ENCODE measurements around the gene AKIRIN1.

AKIRIN1 gene

DNA sequence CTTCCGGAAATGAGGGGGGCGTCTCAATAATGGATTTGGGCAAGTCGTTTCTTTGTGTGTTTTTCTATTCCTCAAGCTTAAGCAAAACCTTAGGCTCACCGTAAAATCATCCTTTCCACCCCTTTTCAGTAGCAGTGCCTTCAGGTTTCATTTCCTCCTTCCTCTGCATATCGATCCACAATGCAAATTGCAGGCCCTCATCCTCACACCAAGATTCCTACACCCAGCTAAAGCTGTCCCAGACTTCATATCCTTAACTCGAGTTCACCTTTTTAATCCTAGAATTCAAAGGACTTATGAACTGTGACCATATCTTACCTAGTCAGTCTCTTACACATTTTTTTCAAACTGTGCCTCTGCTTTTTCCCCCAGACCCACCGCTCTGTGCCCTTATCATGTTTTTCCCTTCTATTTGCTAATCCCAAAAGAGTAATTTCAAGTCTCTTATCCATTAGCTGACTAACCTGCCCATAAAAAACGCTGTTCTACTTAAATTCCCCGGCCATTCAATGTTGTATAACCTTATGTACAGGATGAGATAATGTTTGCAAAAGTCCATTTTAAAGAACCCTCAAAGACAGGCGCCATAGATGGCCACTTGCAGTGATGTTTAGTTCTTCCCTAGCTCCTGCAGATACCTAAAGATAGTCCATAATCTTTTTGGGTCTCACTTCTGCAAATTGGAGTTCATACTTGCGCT is 1.5 kb downstream of the AKIRIN1 start:
- in situ Hi-C loops (cut with HindIII; ENCODE audit: low sequenced_read_pairs): no loop called here

DNA sequence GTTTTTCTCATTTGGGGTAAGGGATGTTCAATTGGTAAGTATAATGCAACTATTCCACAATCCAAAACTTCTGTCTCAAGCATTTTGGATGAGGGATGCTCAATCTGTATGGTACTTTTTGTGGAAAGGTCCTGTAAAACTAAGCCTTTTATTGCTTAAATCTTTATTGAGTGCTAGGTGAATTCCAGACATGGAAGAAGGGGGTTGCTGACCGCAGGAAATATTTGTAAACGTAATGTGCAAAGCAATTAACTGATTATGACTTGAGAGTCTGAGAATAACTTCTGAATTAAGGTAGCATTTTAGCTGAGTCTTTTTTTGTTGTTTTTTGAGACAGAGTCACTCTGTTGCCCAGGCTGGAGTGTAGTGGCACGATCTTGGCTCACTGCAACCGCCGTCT is 3.1 kb downstream of the AKIRIN1 start:
- in situ Hi-C loops (cut with HindIII; ENCODE audit: low sequenced_read_pairs): no loop called here

- in situ Hi-C loops (cut with HindIII; ENCODE audit: low sequenced_read_pairs): no loop called here
Measured at GRCh38 chr1:38997034-38997900, 6.2 kb downstream of the AKIRIN1 start.

DNA sequence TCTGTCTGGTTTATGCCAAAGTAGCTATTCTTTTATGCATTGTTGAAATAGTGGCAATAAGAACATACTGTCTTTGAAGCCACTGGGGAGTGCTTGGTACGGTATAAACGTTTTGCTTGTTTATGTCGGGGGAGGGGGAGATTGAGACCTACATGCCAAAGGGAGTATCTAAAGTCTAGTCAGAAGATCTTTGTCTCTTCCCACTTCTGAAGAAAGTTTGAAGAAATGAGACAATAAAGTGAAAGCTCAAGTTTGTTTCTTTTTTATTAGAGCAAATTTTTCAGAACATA is 6.8 kb downstream of the AKIRIN1 start:
- in situ Hi-C loops (cut with HindIII; ENCODE audit: low sequenced_read_pairs): no loop called here

DNA sequence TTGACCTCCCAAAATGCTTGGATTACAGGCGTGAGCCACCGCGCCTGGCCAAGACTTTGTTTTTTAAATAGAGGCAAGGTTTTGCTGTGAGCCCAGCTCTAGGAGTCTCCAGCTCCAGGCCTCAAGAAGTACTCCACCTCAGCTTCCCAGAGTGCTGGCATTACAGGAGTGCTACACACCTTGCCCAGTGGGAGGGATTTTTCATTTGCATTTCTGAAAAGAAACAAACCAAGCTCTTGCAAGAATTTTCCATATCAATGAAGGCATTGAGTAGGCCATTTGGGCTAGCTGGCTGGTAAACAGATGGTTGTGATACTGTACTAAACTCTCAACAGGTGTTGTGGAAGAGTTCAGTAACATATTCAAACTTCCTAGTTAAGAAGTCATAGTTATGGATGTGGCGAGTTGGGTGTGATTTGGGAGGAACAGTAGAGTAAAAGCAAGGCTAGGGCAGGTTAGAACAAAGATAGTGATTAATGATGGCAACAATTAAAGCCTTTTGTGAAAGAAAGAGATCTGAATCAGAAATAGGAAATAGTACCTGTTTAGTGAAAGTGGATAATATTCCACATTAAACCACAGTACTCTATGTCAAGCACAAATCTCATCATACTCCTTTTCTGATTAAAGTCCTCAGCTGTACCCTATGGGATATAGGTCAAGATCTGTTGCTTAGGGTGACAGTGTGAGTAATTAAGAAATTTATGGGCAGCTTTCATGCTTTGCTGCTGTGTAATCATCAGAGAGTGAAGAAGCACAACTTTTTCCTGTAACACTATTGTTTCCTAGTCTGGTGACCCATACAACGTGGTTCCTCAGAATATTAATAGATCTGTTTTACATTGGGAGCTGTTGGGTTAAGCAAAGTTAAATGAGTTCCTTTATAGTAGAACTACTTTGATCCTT is 10.7 kb downstream of the AKIRIN1 start:
- in situ Hi-C loops (cut with HindIII; ENCODE audit: low sequenced_read_pairs): loop anchor here (25.0 kb wide), 1 partner anchor 139 kb away; the partner anchor contains the start of genes MYCBP and RRAGC

GRCh38 chr1:39003281-39003680 is 12.2 kb downstream of the AKIRIN1 start:
- in situ Hi-C loops (cut with HindIII; ENCODE audit: low sequenced_read_pairs): loop anchor here (25.0 kb wide), 1 partner anchor 141 kb away; the partner anchor contains the start of genes MYCBP and RRAGC

- in situ Hi-C loops (cut with HindIII; ENCODE audit: low sequenced_read_pairs): loop anchor here (25.0 kb wide), 1 partner anchor 141 kb away; the partner anchor contains the start of genes MYCBP and RRAGC
Measured at GRCh38 chr1:39003794-39004193, 12.7 kb downstream of the AKIRIN1 start.

DNA sequence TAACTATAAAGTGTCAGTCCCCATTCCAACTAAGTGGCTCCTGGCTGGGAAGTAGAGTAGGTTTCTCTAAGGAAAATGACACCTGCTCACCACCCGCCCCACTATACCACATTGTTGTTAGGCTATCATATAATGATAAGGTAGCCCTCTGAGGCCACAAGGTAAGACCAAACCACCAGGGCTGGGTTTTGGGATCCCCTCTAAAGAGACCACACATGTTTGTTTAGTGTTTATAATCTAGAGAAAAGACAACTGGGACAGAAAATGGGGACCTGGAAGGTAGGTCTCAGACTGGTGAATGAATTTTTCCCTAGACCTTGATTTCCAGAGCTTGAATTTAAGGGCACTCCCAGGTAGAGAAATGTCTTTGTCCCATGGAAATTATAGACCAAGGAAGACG is 15.2 kb downstream of the AKIRIN1 start:
- in situ Hi-C loops (cut with HindIII; ENCODE audit: low sequenced_read_pairs): loop anchor here (25.0 kb wide), 1 partner anchor 144 kb away; the partner anchor contains the start of genes MYCBP and RRAGC

DNA sequence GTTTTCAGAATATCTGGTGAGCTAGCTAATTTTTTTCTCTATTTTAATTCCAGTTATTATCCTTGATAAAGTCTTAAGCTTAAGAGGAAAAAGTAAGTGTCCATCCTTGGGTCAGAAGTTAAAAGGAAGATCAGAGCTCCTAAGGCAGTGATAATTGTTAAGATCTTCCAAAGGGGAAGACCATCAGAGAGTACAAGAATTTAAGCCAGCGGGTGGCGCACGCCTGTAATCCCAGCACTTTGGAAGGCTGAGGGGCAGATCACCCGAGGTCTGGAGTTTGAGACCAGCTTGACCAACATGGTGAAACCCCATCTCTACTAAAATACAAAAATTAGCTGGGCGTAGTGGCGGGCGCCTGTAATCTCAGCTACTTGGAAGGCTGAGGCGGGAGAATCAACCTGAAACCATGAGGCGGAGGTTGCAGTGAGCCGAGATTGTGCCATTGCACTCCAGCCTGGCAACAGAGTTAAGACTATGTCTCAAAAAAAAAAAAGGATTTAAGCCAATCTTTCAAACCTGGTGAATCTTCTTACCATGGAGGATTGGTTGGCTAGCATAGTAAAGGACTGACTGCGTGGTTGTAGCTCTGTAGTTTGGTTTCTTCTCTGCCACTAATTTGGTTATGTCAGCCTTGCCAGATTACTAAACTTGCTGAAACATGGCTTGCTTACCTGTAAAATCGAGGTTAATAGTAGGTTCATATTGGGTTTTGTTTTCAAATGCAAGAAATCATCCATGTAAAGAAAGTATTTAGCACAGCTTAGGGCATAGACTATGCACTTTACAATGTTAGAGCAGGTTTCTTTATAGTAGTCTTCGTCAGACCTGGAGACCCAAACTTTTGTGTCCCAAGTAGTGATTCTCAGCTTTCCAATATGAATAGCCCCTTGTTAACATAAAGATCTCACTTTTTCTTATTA is 15.9 kb downstream of the AKIRIN1 start:
- in situ Hi-C loops (cut with HindIII; ENCODE audit: low sequenced_read_pairs): loop anchor here (25.0 kb wide), 1 partner anchor 145 kb away; the partner anchor contains the start of genes MYCBP and RRAGC

GRCh38 chr1:39014956-39015355 is 23.9 kb downstream of the AKIRIN1 start:
- in situ Hi-C loops (cut with HindIII; ENCODE audit: low sequenced_read_pairs): loop anchor here (25.0 kb wide), 1 partner anchor 153 kb away; the partner anchor contains the start of genes MYCBP and RRAGC

- in situ Hi-C loops (cut with HindIII; ENCODE audit: low sequenced_read_pairs): loop anchor here (25.0 kb wide), 1 partner anchor 154 kb away; the partner anchor contains the start of genes MYCBP and RRAGC
Measured at GRCh38 chr1:39016604-39017171, 25.6 kb downstream of the AKIRIN1 start.

- in situ Hi-C loops (cut with HindIII; ENCODE audit: low sequenced_read_pairs): loop anchor here (25.0 kb wide), 1 partner anchor 155 kb away; the partner anchor contains the start of genes MYCBP and RRAGC
Measured at GRCh38 chr1:39017266-39017665, 26.2 kb downstream of the AKIRIN1 start.

- in situ Hi-C loops (cut with HindIII; ENCODE audit: low sequenced_read_pairs): loop anchor here (25.0 kb wide), 1 partner anchor 158 kb away; the partner anchor contains the start of genes MYCBP and RRAGC
Measured at GRCh38 chr1:39020494-39020893, 29.4 kb downstream of the AKIRIN1 start.

DNA sequence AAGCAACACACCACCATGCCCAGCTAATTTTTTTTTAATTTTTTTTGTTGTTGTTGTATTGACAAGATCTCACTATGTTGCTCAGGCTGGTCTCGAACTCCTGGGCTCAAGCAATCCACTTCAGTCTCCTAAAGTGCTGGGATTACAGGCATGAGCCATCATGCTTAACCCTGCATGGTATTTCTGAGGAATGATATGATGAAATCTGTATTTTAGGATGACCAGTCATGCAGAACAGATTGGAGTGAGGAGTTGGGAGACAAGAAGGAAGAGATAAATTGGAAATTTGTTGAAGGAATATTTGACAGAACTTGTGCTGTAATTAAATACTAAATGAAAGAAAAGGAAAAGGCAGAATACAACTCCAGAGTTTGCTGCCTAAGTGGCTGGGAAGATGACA is 30.4 kb downstream of the AKIRIN1 start:
- in situ Hi-C loops (cut with HindIII; ENCODE audit: low sequenced_read_pairs): loop anchor here (25.0 kb wide), 1 partner anchor 159 kb away; the partner anchor contains the start of genes MYCBP and RRAGC

DNA sequence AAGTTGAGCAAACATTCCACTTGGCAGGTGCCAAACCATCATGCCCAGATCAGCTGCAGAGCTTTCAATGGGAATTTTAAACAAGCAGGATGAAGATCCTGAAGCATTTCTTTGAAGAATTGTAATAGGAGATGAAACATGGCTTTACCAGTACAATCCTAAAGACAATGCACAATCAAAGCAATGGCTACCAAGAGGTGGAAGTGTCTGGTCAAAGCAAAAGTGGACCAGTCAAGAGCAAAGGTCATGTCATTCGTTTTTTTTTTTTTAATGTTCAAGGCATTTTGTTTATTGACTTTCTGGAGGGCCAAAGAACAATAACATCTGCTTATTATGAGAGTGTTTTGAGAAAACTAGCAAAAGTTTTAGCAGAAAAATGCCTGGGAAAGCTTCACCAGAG is 32.1 kb downstream of the AKIRIN1 start:
- in situ Hi-C loops (cut with HindIII; ENCODE audit: low sequenced_read_pairs): loop anchor here (25.0 kb wide), 1 partner anchor 161 kb away; the partner anchor contains the start of genes MYCBP and RRAGC

- in situ Hi-C loops (cut with HindIII; ENCODE audit: low sequenced_read_pairs): no loop called here
Measured at GRCh38 chr1:39026051-39026865, 35.2 kb downstream of the AKIRIN1 start, which contains the start of gene NDUFS5. NDUFS5 (plus strand) TSS chr1:39026350; CDS start chr1:39028725, 2,375 bp downstream.

- in situ Hi-C loops (cut with HindIII; ENCODE audit: low sequenced_read_pairs): no loop called here
Measured at GRCh38 chr1:39026866-39027507, 35.9 kb downstream of the AKIRIN1 start.

All from DLD1 (cell line).